Measurements from ENCODE around the gene GMPPA.
A peak's percentile ranks its signal among the peaks of the same experiment; 100 is the strongest.

GMPPA gene

GRCh38 chr2:219539926-219540678 lies 41.4 kb downstream of the GMPPA start:
- DNase-seq (ENCODE audit: low read depth, low spot score), result no peak

DNA sequence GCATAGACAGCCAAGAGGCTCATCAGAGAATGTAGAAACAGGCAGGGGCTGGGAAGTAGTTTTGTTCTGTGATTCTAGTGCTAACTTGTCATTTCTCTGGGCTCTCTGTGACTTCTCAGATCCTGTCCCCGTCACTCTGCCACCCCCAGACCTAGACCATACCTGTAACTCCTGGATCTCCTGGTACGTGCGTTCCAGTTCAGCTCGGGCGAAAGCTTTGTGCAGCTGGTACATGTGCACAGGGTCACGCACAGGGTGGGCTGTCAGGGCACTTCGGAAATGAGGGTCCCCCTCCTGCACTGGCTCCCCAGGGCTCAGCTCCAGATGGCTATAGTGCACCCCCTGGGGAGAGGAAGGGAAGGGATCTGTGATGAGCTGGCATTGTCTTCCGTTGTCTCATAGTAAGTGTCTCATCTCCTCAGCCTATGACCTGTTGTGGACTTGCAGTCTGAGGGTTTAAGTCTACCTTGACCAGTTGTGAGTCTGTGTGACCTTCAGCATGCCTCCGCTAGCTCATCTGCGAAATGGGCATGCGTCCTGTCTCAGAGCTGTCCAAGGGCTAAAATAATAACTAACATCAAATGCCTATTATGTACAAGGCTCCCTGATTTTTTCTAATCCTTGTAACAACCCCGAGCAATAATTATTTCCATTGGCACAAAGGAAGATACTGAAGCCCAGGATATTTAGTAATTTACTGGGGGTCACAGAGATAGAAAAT lies 42.3 kb downstream of the GMPPA start:
- DNase-seq (ENCODE audit: low read depth, low spot score), result no peak

DNA sequence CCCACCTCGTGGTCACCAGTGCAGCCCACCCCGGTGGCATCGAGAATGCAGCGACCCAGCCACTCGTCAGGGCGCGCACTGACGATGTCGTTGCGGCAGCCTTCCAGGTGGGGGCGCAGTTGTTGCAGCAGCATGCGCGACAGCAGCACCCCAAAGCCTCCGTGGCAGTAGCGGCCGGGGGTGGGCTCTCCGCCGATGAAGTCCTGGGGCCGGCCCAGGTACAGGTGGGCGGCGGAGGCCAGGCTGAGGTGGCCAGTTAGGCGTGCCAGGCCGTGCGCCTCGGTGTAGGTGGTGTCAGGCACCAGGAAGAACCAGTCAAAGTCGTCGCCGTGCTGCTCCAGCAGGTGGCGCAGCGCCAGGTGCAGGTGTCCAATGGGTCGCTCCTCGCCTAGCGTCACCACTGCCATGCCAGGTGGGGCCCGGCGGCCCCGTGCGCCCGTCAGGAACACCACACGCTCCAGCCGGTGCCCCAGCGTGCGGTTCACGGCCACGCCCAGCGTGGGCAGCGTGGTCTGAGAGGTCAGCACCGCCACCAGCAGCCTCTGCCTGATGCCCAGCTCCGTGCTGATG lies 43.0 kb downstream of the GMPPA start:
- no peak for DNase-seq (ENCODE audit: low read depth, low spot score)

DNA sequence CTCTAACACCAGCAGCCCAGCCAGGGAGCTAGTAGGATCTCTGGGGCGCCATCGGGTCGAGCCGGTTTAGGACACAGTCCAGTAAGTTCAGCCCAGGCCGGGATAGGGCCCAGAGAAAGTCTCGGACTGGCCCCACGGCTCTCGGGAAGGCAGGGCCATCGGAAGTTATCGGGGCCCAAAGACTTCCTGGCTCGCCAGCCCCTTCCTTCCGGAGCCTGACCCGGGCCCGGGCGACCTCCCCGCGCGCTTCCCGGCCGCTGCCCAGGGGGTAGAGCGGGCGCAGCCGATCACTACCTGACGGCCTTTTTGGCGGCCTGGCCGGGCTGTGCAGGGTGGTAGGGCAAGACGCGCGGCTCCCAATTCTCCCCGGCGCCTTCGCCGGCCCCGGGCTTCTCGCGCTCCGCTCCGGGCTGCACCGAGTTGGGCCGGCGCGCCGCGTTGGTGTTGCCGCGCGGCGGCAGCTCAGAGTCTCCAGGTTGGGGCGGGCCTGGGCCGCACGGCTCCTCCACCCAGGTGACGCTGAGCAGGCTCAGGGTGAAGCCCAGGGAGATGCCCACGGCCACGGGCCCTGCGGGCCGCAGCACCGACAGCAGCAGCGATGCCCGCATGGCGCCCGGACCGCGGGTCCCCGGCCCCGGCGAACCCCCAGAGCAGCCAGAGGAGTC lies 44.4 kb downstream of the GMPPA start:
- DNase-seq (ENCODE audit: low read depth, low spot score), result no peak

- peak; percentile 93 for DNase-seq (ENCODE audit: low read depth, low spot score)
These were observed 45.1 kb downstream of the GMPPA start, which contains the start of the genes CHPF and TMEM198 for GRCh38 chr2:219543596-219544358. TSS of gene CHPF (minus strand) at chr2:219543809. CDS start at chr2:219543538, 271 bp downstream. TSS of gene TMEM198 (plus strand) at chr2:219544028. CDS start at chr2:219544728, 700 bp downstream.

- DNase-seq (ENCODE audit: low read depth, low spot score), result no peak
These were observed 45.9 kb downstream of the GMPPA start for GRCh38 chr2:219544567-219544966.

DNA sequence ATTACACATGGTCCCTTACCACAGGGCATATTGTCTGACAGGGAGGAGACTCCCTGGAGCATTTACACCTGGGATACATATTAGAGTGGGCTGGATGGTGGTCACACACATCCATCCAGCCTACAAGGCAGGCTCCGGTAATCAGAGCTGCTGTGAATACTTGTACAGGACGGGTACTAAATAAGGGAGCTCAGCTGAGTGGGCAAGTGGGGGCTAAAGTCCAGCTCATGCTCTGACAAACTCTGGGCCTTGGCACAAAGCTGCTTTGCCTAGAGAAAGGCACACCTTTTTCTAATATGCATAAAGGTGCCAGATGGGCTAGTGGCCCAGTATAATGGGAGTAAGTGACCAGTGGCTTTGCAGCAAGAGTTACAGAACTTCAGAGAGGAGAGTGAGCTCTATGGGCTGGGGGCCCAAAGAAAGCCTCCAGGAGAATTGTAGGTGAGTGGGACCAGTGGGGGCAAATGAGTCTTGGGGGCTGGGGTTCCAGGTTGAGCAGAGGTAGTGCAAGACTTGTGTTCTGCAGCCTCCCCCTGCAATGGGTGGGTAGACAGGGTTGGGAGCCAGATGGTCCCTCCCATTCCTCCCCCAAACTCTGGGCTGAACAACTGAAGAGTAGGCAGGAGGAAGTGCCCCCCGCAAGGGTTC lies 46.7 kb downstream of the GMPPA start:
- no peak for DNase-seq (ENCODE audit: low read depth, low spot score)

DNA sequence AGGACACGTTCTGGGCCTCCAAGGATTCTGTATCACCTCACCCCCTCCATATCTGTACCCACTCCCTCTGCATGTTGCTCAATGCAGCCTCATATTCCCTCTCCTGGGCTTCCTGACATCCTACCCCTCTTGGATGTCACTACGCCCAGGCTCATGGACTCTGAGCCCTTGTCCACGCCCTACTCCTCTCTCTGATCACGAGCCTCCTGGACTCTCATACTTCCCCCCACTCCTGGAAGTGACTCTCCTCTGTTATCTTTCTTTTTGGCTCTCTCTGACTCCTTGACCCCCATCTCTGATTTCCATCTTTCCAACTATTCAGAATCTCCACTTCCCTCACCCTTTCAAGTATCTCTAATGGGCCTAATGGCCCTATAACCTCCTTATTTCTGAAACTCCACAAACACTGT lies 47.3 kb downstream of the GMPPA start:
- DNase-seq (ENCODE audit: low read depth, low spot score), result no peak

DNA sequence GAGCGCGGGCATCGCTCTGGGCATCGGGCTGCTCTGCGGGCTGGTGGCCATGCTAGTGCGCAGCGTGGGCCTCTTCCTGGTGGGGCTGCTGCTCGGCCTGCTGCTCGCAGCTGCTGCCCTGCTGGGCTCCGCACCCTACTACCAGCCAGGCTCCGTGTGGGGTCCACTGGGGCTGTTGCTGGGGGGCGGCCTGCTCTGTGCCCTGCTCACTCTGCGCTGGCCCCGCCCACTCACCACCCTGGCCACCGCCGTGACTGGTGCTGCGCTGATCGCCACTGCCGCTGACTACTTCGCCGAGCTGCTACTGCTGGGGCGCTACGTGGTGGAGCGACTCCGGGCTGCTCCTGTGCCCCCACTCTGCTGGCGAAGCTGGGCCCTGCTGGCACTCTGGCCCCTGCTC lies 48.9 kb downstream of the GMPPA start:
- DNase-seq (ENCODE audit: low read depth, low spot score), result no peak

DNA sequence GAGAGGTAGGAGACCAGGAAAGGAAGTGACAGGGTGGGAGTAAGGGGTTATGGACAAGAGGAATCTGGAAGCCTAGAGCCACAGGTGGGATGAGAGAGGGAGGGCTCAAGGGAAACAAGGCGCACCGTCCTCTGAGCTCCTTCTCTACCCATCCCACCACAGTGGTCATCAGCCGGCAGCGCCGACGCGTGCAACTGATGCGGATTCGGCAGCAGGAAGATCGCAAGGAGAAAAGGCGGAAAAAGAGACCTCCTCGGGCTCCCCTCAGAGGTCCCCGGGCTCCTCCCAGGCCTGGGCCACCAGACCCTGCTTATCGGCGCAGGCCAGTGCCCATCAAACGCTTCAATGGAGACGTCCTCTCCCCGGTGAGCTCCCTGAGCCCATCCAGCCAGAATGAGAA lies 50.3 kb downstream of the GMPPA start:
- no peak for DNase-seq (ENCODE audit: low read depth, low spot score)

GRCh38 chr2:219549619-219550018 lies 50.9 kb downstream of the GMPPA start:
- DNase-seq (ENCODE audit: low read depth, low spot score), result no peak

DNA sequence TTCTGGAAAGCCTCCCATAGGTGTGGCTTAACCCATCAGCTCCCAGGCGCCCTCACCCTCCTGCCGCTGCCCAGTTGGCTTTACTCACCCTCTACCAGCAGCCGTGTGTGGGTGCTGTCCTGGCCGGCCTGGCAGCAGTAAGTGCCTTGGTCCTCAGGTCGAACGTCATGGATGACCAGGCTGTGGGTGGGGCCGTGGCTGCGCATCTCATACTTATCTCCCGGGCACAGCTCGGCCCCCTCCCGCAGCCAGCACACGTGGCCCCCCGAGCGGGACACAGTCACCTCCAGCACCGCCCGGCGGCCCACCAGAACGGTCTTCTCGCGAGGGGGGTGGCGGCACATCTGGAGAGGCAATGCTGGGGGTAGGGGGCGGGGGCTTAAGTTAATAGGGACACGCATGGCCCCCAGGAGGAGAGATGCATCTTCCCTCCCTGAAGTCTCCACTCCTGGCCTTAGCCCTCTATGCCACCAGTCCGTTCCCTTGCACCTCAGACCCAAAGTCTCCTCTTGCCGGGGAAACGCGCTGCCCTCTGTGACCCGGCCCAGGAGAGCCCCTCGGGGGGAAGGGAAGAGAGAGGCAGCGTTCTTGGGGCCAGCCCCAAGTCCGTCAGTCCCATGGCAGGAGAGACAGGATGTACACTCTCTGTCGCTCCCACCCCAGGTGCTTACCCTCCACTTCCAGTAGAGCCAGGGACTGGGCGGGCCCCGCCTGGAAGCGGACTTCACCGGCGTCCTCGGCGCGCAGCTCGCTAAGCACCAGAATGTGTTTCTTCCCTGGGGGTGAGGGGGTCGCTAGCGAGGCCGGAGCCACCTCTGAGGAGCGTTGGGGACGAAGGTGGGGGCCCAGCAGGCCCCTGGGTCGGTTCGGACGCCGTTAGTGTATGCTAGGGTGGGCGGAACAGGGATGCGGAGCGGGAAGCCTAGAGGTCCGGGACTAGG lies 53.0 kb downstream of the GMPPA start:
- DNase-seq (ENCODE audit: low read depth, low spot score), result no peak

DNA sequence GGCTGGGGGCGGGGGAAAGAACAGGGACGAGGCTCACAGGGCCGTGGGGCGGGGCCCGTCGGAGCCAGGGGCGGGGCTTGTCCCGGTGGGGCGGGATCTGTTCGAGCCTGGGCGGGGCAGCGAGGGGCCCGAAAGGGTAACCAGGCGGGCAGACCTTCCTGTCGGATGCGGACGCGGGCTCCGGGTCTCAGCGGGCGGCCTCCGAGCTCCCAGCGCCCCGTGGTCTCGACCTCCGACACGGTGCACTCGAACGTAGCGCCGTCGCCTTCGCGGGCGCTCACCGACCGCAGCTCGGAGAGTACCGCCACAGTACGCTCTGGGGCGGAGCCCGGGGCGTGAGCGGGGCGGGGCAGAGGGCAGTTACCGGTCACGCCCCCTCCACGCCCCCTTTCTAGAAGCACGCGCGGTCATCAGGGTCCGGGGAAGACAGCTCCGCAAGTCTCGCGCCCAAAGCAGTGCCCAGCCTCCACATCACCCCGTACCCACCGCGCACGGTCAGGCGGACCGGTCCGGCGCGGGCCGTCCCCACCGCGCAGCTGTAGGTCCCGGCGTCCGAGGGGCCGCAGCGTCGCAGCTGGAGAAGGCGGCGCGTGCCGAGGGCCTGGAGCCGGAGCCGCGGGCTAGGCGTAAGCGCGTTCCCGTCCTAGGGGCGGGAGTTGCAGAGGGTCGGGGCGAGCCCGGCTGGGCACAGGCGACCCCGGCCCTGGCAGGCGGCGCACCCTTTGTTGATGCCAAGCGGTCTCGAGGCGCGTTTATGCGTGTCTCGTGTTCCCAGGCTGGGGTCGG lies 53.9 kb downstream of the GMPPA start:
- no peak for DNase-seq (ENCODE audit: low read depth, low spot score)

DNA sequence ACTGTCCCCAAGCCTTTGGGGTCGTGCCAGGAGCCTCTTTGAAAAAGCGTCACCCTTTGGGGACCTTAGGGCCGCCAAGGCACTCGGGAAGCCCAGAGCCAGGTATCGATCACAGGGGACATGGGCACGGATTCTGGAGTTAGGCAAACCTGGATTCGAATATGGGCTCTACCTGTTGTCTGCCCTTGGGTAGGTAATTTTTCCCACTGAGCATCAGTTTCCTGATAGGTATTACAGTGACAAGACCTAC lies 54.4 kb downstream of the GMPPA start:
- no peak for DNase-seq (ENCODE audit: low read depth, low spot score)

- DNase-seq (ENCODE audit: low read depth, low spot score), result no peak
These were observed 54.8 kb downstream of the GMPPA start for GRCh38 chr2:219553463-219553963.

GRCh38 chr2:219554350-219554749 lies 55.7 kb downstream of the GMPPA start:
- no peak for DNase-seq (ENCODE audit: low read depth, low spot score)

DNA sequence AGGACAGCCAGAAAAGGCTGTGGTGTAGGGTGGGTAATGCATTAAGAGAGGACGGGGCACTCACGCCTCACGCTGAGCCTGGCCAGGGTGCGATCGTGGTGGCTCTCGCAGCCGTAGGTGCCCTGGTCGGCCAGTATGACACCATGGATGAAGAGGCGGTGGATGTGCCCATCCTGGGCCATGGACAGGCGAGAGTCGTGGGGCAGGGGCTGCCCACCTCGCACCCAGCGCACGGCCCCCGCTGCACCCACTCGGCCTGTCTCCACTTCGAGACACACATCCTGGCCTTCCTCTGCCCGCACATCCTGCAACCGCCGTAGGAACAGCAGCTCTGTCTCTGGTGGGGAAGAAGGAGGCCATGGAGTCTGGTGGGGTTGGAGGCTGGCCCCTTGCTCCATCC lies 57.3 kb downstream of the GMPPA start:
- no peak for DNase-seq (ENCODE audit: low read depth, low spot score)

DNA sequence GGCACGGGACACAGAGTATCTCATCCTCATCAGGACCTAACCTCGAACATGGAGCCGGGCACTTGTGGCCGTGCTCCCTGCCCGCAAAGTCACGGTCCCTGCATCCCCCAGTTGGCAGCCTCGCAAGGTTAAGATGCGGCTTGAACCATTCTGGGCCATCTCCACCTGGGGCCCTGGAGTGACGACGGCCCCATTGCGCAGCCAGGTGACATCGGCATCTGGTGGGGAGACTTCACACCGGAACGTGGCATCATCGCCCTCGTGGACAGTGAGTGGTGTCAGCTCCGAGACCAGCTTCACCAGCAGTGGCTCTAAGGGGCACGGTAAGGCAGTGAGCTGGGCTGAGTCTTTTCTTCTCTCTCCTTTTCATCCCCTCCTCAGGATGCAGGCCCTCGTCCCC lies 57.7 kb downstream of the GMPPA start:
- no peak for DNase-seq (ENCODE audit: low read depth, low spot score)

All from brain pericyte (primary cell).